NCI-H524 (cell line): ENCODE results near the gene CES2.

Experiments
- DNase-seq, 2 experiments: peaks; one replicate each; lab custom pipeline; 2025; lab: John Stamatoyannopoulos, UW

The CES2 gene

DNA sequence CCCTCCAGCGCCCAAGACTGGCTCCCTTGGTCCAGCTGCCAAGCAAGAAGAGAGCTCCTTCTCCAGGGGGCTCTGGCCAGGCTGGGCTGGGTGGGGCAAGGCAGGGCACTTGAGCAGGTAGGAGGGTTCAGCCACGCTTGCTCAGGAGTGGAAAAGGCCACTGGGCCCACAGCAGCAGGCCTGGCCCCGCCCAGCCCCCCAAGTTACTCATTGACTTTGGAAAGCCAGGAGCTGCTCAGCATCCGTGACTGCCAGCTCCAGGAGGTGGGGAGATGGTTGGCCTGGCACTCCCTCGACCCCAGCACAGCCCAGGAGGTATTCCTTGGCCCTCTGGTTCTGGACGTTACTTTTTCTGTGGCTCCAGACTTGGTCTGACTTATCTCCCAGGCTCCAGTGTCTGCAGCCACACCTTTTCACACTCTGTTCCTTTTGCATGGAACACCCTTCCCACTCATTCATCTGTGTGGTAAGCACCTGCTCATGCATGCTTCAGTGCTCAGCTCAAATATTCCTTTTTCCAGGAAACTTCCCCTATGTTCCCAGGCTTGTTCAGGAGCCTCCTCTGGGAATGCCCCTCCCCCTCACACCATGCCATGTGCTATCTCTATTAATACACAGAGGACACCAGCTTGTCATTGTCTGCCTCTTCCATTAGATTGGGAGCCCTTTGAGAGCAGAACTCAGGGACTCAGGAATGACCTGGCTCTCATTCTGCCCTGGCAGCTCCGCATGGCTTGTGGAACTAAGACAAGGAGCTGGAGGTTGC, 16.3 kb upstream of the CES2 start, which contains the start of gene CDH16:
TSS of gene CDH16 (minus strand) at position 83 of the 766 bp plus-strand sequence. CDS start 820 bp downstream, outside the sequence.
- no peak for DNase-seq

DNA sequence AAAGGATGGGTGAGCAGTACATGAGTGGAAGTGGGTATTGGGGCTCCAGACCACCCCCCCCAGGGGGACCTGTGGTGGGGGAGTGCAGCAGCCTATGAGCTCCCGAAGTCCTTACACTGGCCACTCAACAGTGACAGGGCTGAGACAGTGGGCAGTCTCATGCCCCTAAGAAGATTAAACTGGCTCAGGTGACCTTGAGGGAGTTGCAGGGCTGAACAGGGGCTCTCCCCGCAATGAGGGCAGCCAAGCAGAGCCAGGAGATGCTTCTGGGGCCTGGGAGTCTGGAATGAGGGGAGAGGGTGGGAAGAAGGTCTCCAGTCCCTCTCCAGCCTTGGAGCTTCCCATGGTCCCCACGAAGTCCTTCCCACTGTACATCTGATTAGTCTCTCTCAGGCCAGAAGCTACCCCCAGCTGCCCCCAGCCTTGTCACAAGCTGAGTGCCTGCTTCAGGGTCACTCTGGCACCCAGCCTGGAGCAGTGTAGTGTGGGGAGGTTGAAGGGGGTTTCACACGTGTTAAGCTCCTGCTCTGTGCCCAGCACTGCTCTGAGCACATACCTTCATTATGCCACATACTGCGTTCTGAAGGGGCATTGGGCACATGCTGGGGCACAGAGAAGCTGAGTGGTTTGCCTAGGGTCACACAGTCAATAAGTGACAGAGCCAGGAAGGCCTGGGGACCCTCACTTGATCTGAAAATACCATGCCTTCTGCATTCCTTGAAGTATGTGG, 15.6 kb upstream of the CES2 start:
- no peak for DNase-seq

DNA sequence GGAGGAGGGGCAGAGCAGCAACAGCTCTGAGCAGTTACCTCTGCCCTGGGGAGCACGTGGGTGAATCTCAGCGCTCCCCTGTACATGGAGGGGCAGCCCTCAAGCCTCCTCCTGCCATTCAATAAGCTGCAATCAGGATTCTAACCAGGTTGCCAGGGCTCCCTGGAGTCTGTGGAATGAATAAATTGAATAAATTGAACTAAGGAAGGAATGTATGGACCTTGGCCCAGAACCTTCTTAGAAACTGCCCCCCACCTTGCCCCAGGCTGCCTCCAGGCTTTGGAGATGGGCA, 15.1 kb upstream of the CES2 start:
- DNase-seq, result no peak

- no peak for DNase-seq
These were observed 14.2 kb upstream of the CES2 start for GRCh38 chr16:66920924-66921680.

DNA sequence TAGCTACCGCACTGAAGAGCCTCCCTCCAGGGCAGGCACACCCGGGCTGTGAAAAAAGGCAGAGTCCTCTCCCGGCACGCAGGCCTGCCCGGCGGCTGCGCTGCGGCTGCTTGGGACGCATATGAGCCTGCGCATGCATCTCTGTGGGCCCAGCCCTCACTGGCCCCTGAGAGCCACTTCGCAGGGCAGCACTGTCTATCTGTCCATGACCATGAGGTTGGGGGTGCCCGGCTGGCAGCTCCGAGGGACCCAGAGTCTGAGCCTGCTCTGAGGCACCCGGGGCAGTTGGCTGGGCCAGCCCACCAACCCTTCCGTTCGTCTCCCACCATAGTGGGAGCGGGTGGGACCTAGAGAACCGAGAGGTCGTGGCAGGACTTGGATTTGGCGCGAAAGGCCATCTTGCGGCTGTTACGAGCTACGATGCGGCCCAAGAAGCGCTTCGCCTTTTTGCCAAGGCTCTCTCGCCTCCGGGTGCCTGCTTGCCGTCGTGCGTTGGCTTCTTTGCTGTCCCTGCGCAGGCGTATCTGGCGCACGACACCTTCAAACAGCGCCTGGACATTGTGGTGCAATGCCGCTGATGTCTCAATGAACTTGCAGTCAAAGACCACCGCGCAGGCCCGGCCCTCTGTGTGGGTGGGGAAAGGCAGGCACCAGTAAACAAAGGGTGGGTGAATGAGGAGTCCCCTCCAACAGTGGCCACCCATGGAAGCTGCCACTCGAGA, 13.4 kb upstream of the CES2 start:
- no peak for DNase-seq

- DNase-seq, result peak; percentile 88 to 90
These were observed 12.0 kb upstream of the CES2 start for GRCh38 chr16:66923247-66923731.

DNA sequence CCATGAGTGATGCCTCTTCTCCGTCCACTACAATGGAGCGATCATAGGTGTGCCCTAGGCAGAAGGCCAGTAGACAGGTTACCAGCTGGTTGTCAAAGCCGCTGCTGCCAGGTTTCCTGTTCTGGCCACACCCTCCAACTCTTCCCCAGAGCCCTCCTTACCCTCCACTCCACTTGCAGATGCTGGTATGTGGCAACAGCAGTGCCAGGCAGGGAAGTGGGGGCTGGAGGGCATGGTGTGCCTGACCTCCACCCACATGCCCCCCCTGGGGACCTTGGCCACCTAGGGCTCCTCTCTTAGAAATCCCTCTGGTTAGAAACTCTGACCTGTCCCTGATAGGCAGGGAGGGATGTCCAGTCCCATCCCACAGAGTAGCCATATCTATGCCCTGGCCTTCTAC, 11.4 kb upstream of the CES2 start:
- DNase-seq, result peak in 1 of 2 experiments; percentile 35

DNA sequence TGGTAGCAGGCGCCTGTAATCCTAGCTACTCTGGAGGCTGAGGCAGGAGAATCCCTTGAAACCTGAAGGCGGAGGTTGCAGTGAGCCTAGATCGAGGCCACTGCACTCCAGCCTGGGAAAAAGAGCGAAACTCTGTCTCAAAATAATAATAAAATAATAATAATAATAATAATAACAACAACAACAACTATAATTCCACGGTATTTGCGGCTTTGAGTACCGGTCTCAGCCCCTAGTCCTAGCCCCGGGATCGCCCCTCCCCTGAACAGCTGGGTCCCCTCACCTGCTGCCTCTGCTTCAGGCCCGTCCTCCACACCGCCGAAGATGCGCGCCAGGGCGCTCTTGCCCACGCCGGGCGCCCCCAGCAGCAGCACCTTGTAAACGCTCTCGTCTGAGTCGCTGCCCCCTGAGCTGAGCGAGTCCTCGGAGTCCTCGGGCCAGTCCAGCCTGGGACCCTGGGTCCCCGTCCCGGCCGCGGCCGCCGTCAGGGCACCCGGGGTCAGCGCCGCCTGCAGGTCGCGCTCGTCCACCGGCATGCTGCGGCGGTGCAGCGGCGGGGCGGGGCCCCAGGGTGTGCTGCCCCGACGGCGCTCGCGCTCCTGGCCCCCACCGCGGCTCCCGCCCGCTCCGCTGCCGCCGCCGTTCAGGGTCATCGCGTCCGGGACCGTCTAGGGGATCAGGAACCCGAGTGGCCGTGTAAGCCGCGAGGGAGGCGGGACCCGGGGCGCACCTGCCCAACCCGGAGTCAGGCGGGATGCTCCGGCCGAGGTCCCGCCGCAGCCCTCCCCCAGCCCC, 10.6 kb upstream of the CES2 start:
- DNase-seq, result peak in 1 of 2 experiments; percentile 42

DNA sequence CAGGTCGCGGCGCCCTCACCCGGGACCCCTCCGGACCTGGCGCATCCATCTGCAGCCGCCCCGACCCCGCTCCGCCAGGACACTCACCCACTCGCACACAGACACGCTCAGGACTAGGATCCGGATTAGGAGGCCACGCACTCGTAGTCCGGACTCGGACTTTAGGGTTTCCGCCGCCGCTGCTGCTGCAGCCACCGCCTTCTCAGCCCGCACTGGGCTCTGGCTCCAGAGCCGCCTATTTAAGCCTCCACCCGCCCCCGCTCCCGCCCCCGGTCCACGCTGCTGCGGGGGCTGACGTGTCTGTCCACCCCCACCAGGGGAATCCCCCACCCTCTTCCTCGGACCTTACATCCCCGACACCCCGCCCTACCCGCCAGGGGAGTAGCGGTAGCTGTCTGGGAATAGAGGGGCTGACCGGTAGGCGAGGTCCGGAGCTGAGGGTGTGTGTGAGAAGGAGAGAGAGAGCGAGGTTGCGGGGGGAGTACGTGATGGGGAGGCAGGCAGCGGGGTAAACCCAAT, 9.9 kb upstream of the CES2 start, which contains the start of gene RRAD:
TSS of gene RRAD (minus strand) at position 214 of the 519 bp plus-strand sequence. CDS start 356 bp downstream, outside the sequence.
- DNase-seq, result no peak

DNA sequence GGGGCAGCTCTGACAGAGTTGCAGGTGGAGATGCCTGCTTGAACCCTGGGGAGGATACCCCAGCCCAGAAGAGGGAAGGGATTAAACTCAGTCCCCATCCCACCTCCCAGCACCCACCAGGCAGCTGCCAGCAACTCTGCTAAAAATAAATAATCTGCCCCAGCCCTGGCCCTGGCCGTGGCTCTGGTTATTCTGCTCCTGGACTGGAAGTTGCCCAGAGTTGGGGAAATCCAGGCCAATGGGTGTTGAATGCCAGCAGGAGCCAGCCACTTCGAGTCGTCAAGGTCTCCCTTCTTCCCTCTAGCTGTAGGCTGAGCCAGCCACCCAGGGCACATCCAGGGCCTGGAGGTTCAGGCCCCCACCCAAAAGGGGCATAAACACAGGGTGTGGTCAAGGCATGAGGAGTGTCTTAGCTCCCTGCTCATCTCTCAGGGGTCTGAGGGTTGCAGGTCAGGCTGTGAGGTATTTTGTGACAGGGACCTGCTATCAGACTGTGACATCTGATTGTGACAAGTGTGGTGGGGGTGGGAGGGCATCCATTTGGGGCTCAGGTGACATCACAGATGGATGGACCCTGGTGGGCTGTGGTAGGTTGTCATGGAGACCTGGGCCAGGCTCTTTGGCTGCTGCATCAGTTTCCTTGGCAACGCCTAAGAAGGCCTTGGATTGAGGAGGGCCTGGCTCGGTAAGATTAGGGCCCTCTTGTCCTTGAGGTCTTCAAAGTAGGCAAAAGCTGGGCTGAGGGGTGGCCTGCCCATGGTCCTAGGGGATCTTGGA, 9.0 kb upstream of the CES2 start:
- DNase-seq, result peak; percentile 47 to 51

DNA sequence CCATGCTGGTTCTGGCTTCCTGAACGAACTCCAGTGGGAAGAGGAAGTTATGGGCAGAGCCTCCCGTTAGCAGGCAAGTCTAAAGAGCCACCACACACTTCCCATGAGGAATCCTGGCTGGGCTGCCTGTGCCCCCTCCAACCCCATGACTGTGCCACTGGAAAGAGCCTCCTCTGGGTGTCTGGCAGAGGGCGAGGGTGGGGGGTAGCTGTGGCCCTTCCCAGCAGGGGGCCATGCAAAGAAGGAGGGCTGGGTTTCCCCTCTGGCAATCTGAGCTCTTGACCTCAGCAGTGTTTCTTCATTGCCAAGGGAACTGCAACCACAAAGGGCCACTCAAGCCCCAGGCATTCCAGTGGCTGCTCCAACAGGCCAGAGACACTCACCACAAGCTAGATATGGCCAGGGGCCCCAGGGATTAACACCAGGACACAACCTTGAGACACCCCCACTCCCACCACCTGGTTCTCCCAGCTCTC, 8.3 kb upstream of the CES2 start:
- DNase-seq, result no peak

DNA sequence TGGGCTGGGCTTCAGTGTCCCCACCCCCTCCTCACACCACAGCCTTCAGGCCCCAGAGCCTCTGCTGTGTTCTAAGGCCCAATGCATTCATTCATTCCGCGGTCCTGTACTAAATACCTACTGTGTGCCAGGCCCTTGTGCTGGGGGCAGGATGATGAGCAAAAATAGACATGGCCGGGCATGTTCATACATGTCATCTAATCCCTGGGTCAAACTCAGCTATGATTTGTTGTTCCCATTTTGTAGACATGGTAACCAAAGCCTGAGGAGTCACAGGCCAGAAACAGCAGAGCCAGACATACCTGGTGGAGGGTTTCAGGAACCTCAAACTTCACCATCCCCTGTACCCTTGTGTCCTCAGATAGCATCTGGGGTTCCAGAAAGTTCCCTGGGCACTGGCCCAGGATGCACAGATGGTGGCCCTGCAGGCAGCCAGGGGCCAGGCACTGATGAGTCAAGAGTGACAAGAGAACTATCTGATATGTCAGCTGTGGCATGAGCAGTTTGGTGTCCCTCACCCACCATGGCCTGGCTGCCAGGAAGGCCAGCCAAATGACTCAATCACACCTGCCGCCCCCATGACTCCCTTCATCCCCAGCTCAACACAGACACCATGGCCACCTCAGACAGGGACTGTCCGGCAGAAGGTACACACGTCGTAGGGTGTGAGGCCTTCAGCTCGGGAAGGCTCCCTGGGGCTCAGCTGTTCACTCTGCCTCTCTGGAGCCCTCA, 7.2 kb upstream of the CES2 start:
- DNase-seq, result peak in 1 of 2 experiments; percentile 18

DNA sequence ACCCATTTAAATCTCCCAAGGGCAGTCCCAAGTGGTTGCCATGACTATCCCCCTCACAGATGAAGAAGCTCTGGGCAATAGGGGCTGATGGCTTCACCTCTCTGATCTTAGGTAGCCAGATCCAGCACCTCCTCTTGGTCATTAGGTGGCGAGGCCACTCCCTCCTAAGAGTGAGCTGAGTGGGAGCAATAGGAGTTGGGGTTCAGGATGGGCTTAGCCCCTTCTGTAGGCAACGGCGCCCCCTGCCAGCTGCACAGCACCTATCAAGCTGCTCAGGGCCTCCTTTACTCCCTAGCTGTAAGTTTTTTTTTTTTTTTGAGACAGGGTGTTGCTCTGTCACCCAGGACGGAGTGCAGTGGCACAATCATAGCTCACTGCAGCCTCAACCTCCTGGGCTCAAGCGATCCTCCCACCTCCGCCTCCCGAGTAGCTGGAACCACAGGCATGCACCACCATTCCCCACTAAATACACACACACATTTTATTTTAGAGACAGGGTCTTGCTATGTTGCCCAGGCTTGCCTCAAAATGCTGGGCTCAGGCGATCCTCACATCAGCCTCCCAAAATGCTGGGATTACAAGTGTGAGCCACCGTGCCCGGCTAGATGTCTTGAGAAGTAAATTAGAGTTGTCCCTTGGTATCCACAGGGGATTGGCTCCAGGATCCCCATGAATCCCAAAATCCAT, 6.5 kb upstream of the CES2 start:
- peak in 1 of 2 experiments; percentile 32 for DNase-seq

DNA sequence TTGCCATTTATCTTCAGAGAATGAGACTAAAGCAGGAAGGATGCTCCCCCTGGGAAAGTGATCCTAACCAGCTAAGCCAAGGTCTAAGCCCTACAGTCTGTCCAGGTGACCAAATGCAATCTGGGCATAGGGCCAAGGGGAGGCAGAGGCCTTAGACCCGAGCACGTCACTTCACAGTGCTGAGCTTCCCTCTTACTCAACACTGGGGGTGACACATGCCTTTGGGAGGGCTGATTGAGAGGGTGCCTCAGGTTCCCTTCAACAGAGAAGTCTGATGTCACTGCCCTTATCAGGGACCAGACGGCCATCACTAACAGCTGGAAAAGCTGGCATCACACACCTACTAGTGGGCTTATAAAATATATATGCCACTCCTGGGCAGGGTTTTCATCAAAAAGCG, 5.1 kb upstream of the CES2 start:
- DNase-seq, result no peak

DNA sequence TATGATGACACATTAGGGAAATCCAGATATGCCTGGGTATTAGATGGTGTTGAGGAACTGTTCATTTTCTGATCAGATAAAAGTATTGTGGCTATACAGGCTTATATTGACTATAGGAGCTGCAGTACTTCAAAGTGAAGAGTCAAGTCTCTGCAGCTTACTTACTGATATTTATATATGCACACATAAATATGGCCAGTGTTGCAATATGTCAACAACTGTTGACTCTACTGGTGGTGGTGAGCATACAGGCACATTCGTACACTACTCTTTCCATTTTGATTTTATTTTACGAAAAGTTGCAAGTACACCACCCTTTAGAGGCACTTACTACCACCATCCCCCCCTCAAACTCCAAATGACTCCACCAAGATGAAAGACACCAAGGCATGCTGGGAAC, 3.7 kb upstream of the CES2 start:
- no peak for DNase-seq

GRCh38 chr16:66932076-66932475, 3.2 kb upstream of the CES2 start:
- DNase-seq, result no peak

DNA sequence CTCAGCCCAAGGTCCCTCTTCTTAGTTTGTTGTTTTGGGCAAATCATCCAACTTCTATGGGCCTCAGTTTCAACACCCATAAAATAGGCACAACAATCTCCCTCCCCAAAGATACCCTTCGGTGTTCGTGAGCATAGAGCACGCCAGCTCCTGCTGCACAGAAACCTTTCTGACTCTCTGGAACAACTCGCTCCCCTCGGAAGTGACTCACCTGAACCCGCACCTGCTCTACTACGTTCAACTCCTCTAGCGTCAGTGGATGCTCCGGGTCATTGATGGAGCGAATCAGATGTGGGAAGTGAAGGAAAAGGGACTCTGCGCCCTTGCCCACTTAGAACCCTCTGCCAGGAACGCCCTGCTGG, 1.6 kb upstream of the CES2 start:
- no peak for DNase-seq

DNA sequence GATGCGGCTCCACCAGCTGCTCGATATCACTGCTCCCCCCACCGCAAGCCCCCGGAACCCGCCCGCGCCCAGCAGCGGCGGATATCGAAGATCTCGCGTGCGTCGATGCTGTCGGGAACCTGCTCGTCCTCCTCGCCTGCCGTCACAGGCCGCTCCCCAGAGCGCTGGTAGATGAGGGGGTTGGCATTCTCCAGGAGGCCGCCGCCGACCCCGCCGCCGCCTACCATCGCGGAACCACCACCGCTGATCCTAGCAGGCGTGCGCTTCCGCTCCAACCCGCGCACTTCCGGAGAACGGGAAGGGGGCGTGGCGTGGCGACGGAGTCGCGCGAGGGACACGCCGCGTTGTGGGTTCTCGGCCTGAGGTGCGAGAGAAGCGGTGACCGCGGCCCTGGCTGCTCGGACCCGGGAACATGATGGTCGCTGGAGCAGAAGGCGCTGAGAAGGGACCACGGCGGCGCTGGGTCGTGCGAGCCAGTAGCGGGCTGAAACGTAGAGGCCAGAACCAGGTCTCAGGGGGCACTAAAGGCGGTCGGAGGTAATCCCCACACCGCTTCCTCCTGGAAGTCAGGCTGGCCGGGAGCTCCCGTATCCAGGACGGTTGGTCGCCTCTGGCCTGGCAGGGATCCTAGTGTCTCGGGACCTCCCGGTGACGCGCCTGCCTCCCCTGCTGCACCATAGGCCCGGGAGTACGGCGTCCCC, 1.0 kb upstream of the CES2 start, which contains the start of gene CIAO2B:
TSS of gene CIAO2B (minus strand) at position 265 of the 701 bp plus-strand sequence. CDS start at position 227, 38 bp downstream.
- DNase-seq, result peak; percentile 66 to 83
